ENCODE measurements around the gene TYSND1.
"Not testable (repeated sequence)": the region's sequence is repeated elsewhere in the genome, so short reads cannot be mapped to it uniquely, and the experiment has no call there.

GRCh38 chr10:70159366-70159765 lies 12.9 kb upstream of the TYSND1 start:
- not testable (repeated sequence) for TF ChIP-seq CTCF (conservative IDR thresholded peaks at IDR 0.05; ENCODE audit: low read depth, low read length); EZH2phosphoT487 (IDR thresholded peaks at IDR 0.05; ENCODE audit: borderline replicate concordance, low read length); EZH2 (IDR thresholded peaks at IDR 0.05; ENCODE audit: low read length, unreplicated experiment)

Measured in PC-3 (cell line).